Karpas-422 (cell line): Measurements from ENCODE around the gene KCNH6. TPM values are rescaled to one million over a fixed set of nuclear protein-coding genes. Genes with fewer than 3 reads are reported as not detected.
A peak's percentile ranks its signal among the peaks of the same experiment; 100 is the strongest.

Experiments
- DNase-seq: peaks from one replicate; pipeline ENCODE4 v3.0.0-alpha.2; 2015
- H2AFZ ChIP-seq: fragments of 200-600 bp; sonication (generic); 2 replicates; pipeline ENCODE4 v1.6.1; 2014; ENCODE audit warnings: antibody characterized with exemption, low read length, mixed read lengths
- H3K27ac ChIP-seq: fragments of 200-600 bp; sonication (generic); 2 replicates; pipeline ENCODE4 v1.5.1; 2014; ENCODE audit warnings: mild to moderate bottlenecking, low read length, moderate library complexity
- H3K27me3 ChIP-seq: fragments of 200-600 bp; sonication (generic); 2 replicates; pipeline ENCODE4 v1.6.1; 2014; ENCODE audit warnings: low read length, mixed read lengths
- H3K36me3 ChIP-seq: fragments of 200-600 bp; sonication (generic); 2 replicates; pipeline ENCODE4 v1.6.1; 2014; ENCODE audit warnings: low read length, mixed read lengths; ENCODE audit not compliant: insufficient read depth
- H3K4me1 ChIP-seq: fragments of 200-600 bp; sonication (generic); 2 replicates; pipeline ENCODE4 v1.6.1; 2014; ENCODE audit warnings: mild to moderate bottlenecking, low read length, mixed read lengths
- H3K4me2 ChIP-seq: fragments of 200-600 bp; sonication (generic); 2 replicates; pipeline ENCODE4 v1.6.1; 2014; ENCODE audit warnings: low read length, low read depth, mild to moderate bottlenecking; ENCODE audit not compliant: poor library complexity, severe bottlenecking
- H3K4me3 ChIP-seq: fragments of 200-600 bp; sonication (generic); 2 replicates; pipeline ENCODE4 v1.5.1; 2014; ENCODE audit warnings: mild to moderate bottlenecking, antibody characterized with exemption, low read length, mixed read lengths
- H3K79me2 ChIP-seq: fragments of 200-600 bp; sonication (generic); 2 replicates; pipeline ENCODE4 v1.6.1; 2014; ENCODE audit warnings: mild to moderate bottlenecking, low read length, mixed read lengths
- H3K9ac ChIP-seq: fragments of 200-600 bp; sonication (generic); 2 replicates; pipeline ENCODE4 v1.6.0; 2014; ENCODE audit warnings: low read length
- H3K9me2 ChIP-seq: fragments of 200-600 bp; sonication (generic), shearing (Covaris generic); replicated peaks from 2 replicates; pipeline ENCODE4 v1.6.0; 2014; ENCODE audit warnings: mild to moderate bottlenecking, low read length, moderate library complexity; ENCODE audit not compliant: insufficient read depth
- H3K9me3 ChIP-seq: fragments of 300-700, 200-600 bp; sonication (generic); 2 replicates; pipeline ENCODE4 v1.6.1; 2014; ENCODE audit warnings: low read length, mixed read lengths
- H4K20me1 ChIP-seq: fragments of 200-600 bp; sonication (generic); 2 replicates; pipeline ENCODE4 v1.6.1; 2014; ENCODE audit warnings: mild to moderate bottlenecking, antibody characterized with exemption, low read length, low read depth; ENCODE audit not compliant: insufficient read depth
- total RNA-seq: library from RNA; depleted of rRNA; stranded (reverse); fragments of >200 nt; shearing (Covaris generic); gene quantifications from 2 replicates; pipeline ENCODE4 v1.2.3, GENCODE V29; 2014; ENCODE audit warnings: low replicate concordance; rRNA removed

KCNH6 gene
- not detected in 2 replicates for total RNA-seq

DNA sequence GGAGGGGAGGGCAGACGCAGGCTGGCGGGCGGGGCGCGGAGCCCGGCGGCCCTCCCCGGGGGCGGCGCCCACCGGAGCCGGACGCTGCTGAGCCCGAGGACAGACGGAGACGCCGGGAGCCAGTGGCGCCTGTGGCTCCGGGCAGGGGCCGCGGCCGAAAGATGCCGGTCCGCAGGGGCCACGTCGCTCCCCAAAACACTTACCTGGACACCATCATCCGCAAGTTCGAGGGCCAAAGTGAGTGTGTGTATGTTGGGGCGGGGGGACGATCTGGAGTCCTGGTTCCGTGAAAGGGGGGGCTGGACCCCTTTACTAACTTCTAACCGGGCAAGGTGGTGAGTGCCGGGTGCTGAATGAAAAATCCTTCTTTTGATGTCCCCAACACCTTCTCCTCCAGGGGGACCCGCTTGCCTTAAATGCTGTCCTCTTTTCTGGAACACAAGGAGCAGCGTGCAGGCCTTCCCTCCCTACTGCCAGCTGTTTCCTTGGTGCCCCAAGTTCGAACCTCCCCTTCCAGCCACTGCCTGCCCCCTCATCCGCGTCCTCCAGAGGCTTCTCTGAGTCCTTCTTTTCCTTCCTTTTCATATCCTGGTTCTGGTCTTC is at the start of gene KCNH6:
TSS of gene KCNH6 (plus strand) at position 106 of the 603 bp plus-strand sequence. CDS start at position 162, 56 bp downstream.
- no peak for DNase-seq
- Histone ChIP-seq H3K4me2 (no peak within 1 kb of the TSS), H3K27me3 (no peaks in the 10 kb centered on the region), H3K9me2 (no peaks in the 10 kb centered on the region), H3K27ac (no peak within 1 kb of the TSS), H3K4me1 (peaks cover 40% of the 10 kb centered on the region), H4K20me1 (no peaks in the 10 kb centered on the region), H3K9me3 (no peaks in the 10 kb centered on the region), H2AFZ (no peak within 1 kb of the TSS), H3K9ac (no peak within 1 kb of the TSS), H3K79me2 (no peaks in the 10 kb centered on the region), H3K36me3 (no peaks in the 10 kb centered on the region), H3K4me3 (no peak within 1 kb of the TSS)

GRCh38 chr17:63474174-63474573 is 49.0 kb upstream of the KCNH6 start:
- peaks cover 40% of the 10 kb centered on the region for H3K4me1 ChIP-seq
- H3K27ac ChIP-seq, result no peak overlapping the region
- H4K20me1 ChIP-seq, result no peaks in the 10 kb centered on the region
- H3K9me2 ChIP-seq, result no peaks in the 10 kb centered on the region
- H3K9ac ChIP-seq, result no peak overlapping the region
- no peak overlapping the region for H3K4me3 ChIP-seq
- H2AFZ ChIP-seq, result no peak overlapping the region
- DNase-seq, result no peak
- no peaks in the 10 kb centered on the region for H3K27me3 ChIP-seq
- no peaks in the 10 kb centered on the region for H3K9me3 ChIP-seq
- H3K36me3 ChIP-seq, result no peaks in the 10 kb centered on the region
- no peaks in the 10 kb centered on the region for H3K79me2 ChIP-seq
- no peak overlapping the region for H3K4me2 ChIP-seq

GRCh38 chr17:63474586-63475460 is 48.3 kb upstream of the KCNH6 start:
- Histone ChIP-seq H3K4me1 (peaks cover 47% of the 10 kb centered on the region), H3K79me2 (no peaks in the 10 kb centered on the region), H3K9me3 (no peaks in the 10 kb centered on the region), H3K9me2 (no peaks in the 10 kb centered on the region), H3K27ac (no peak overlapping the region), H3K9ac (no peak overlapping the region), H3K4me3 (no peak overlapping the region), H3K4me2 (peak overlapping the region; percentile 23), H2AFZ (no peak overlapping the region), H3K27me3 (no peaks in the 10 kb centered on the region), H4K20me1 (no peaks in the 10 kb centered on the region), H3K36me3 (no peaks in the 10 kb centered on the region)
- no peak for DNase-seq

DNA sequence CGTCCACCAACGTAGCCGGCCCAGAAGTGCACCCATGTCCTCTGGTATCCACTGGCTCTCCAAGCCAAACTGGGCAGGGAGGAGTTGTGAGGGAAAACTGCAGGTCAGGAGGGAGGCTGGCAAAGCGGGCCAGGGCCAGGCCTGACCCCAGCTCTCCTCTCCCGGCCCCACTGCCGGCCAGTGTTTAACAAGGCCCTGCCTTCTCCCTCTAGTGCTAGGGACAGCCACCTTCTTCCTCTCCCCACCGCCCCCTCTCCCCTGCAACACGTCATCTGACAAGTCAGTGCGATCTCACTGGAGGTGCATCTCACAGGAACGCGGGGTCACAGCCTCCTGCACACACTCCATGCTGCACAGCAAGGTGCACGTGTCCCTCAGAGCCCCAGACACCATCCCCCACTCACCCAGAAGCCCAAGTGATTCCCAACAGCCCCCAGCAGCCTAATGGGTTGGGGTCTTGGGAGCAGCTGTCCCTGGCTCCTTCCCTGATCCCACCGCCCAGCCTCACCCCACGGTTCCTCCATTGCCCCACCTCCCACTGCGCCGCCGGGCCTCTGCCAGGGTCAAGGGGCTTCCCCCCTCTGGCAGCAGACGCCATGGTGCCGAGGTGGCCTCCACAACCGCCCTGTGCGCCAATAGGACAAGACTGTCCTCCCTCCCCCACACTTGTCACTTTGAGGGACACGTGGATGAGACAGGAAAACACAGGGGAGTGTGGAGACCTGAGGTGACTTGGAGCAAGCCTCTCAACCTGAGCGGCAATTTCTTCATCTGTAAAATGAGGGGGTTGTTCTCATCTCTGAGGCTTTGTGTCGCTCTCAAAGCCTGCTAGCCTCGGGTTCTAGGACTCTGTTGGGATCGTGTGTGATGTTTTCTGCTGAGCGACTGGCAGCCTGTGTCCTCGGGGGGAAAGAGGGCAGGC is 47.4 kb upstream of the KCNH6 start:
- Histone ChIP-seq H3K9me3 (no peaks in the 10 kb centered on the region), H3K27ac (no peak overlapping the region), H2AFZ (no peak overlapping the region), H3K4me3 (peak overlapping the region; percentile 70; the same call in 1 of the 2 replicates), H3K9me2 (no peaks in the 10 kb centered on the region), H3K79me2 (no peaks in the 10 kb centered on the region), H3K27me3 (no peaks in the 10 kb centered on the region), H3K4me1 (peaks cover 56% of the 10 kb centered on the region), H3K9ac (0 out of 2 replicates have a peak overlapping the region, but pooled peaks have one; percentile 66), H3K36me3 (no peaks in the 10 kb centered on the region), H3K4me2 (peak overlapping the region; percentile 89), H4K20me1 (no peaks in the 10 kb centered on the region)
- DNase-seq, result no peak

DNA sequence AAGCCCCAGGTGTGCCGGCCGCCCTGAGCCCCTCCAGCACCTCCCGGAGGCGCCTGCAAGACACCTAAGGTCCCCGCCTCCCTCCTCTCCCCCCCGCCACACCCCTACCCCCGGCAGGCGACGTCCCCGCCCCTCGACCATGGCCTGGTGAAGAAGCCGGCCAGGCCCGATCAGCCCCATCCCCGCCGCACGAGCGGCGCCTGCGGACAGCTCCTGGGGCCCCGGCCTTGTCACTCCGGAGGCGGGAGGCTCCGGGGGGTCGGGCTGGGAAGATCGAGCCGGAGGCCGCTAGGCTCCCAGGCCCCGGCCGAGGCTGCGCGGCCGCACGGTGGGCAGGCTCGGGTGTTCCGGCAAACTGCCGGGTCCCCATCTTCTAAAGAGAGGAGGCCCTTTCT is 46.7 kb upstream of the KCNH6 start:
- H3K9ac ChIP-seq, result peak overlapping the region; percentile 66

GRCh38 chr17:63476854-63477479 is 46.2 kb upstream of the KCNH6 start, which contains the start of gene ACE:
Gene ACE (plus strand): TSS chr17:63477061. CDS start chr17:63477095, 34 bp downstream.
- peak; percentile 83 for DNase-seq

More for the DNA sequence above, 46.7 kb upstream of the KCNH6 start:
- H4K20me1 ChIP-seq, result no peaks in the 10 kb centered on the region
- no peaks in the 10 kb centered on the region for H3K36me3 ChIP-seq
- peak overlapping the region; percentile 69; the same call in 1 of the 2 replicates for H2AFZ ChIP-seq
- H3K27me3 ChIP-seq, result no peaks in the 10 kb centered on the region
- H3K9me3 ChIP-seq, result no peaks in the 10 kb centered on the region
- DNase-seq, result peak; percentile 59
- H3K9me2 ChIP-seq, result no peaks in the 10 kb centered on the region
- peak overlapping the region; percentile 89 for H3K4me2 ChIP-seq
- H3K4me1 ChIP-seq, result peaks cover 63% of the 10 kb centered on the region
- H3K4me3 ChIP-seq, result peak overlapping the region; percentile 70
- no peaks in the 10 kb centered on the region for H3K79me2 ChIP-seq
- no peak overlapping the region for H3K27ac ChIP-seq

DNA sequence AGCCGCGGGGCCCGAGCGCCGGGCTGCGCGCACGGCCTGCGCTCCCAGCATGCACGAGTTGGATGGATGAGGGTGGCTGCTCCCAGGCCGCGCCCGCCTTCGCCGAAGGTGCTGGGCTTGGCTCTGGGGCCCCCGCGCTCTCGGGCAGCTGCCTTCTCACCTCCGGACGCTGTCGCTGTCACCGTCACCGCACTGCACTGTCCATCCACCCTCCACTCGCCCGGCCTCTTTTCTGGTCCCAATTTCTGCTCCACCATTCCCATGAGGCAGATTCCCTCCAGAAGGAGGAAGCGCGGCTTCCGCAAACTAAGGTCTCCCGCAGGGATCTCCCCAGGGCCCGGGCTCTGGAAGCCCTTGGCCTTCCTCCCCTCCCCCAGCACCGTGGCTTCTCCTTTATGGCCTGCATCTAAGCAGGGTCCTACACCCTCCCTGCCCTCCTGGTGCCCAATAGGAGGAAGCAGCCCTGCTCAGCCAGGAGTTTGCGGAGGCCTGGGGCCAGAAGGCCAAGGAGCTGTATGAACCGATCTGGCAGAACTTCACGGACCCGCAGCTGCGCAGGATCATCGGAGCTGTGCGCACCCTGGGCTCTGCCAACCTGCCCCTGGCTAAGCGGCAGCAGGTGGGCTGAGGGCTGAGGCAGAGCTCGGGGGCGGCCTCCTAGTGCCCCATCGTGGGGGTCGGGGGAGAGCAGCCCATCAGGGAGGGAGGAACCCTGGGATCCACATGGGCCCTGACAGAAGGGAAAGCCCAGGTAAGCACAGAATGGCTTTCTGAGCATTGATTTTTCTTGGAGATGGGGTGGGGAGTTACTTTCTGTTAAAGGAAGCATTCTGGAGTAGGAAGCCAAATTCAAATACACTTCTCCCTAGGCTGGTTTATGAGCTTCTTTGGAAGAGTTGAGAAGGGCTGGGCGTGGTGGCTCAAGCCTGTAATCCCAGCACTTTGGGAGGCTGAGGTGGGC is 45.4 kb upstream of the KCNH6 start:
- Histone ChIP-seq H3K79me2 (no peaks in the 10 kb centered on the region), H3K27ac (no peak overlapping the region), H3K9me2 (no peaks in the 10 kb centered on the region), H3K36me3 (no peaks in the 10 kb centered on the region), H3K4me2 (peak overlapping the region; percentile 89), H2AFZ (no peak overlapping the region), H3K4me3 (peak overlapping the region; percentile 70; the same call in 1 of the 2 replicates), H3K4me1 (peaks cover 66% of the 10 kb centered on the region), H3K9ac (peak overlapping the region; percentile 66), H3K27me3 (no peaks in the 10 kb centered on the region), H3K9me3 (no peaks in the 10 kb centered on the region), H4K20me1 (no peaks in the 10 kb centered on the region)
- no peak for DNase-seq

More at GRCh38 chr17:63476854-63477479, 46.2 kb upstream of the KCNH6 start, which contains the start of gene ACE:
- Histone ChIP-seq H3K36me3 (no peaks in the 10 kb centered on the region), H3K4me3 (peak within 1 kb of the TSS; percentile 70), H2AFZ (peak within 1 kb of the TSS; percentile 69; the same call in 1 of the 2 replicates), H3K4me2 (peak within 1 kb of the TSS; percentile 89), H4K20me1 (no peaks in the 10 kb centered on the region), H3K4me1 (peaks cover 66% of the 10 kb centered on the region), H3K79me2 (no peaks in the 10 kb centered on the region), H3K27ac (no peak within 1 kb of the TSS), H3K9ac (peak within 1 kb of the TSS; percentile 66), H3K9me3 (no peaks in the 10 kb centered on the region), H3K9me2 (no peaks in the 10 kb centered on the region), H3K27me3 (no peaks in the 10 kb centered on the region)
